ENCODE measurements around the gene ITPKA.

The ITPKA gene

DNA sequence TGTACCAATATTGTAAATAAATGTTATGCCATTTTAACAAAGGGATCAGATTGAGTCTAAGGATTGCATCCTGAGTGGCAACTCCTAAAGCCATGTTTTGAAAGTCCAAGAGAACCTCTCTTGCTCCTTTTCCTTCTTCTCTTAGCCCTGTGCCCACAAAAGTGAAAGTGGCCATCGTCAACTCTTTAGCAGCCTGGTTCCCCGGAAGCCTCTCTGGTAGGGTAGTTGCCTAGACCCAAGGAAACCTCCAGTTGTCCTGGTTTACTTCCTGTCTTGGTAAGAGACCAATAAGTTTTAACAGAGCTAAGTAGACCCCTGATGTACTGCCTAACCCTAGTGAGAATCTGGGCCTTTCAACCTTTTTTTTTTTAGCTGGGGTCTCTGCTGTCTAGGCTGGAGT, 10.2 kb upstream of the ITPKA start:
- TF ChIP-seq, protein P1, sequence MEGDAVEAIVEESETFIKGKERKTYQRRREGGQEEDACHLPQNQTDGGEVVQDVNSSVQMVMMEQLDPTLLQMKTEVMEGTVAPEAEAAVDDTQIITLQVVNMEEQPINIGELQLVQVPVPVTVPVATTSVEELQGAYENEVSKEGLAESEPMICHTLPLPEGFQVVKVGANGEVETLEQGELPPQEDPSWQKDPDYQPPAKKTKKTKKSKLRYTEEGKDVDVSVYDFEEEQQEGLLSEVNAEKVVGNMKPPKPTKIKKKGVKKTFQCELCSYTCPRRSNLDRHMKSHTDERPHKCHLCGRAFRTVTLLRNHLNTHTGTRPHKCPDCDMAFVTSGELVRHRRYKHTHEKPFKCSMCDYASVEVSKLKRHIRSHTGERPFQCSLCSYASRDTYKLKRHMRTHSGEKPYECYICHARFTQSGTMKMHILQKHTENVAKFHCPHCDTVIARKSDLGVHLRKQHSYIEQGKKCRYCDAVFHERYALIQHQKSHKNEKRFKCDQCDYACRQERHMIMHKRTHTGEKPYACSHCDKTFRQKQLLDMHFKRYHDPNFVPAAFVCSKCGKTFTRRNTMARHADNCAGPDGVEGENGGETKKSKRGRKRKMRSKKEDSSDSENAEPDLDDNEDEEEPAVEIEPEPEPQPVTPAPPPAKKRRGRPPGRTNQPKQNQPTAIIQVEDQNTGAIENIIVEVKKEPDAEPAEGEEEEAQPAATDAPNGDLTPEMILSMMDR (IDR thresholded peaks at IDR 0.05; ENCODE audit: extremely low read depth, missing control alignments) = no peak

DNA sequence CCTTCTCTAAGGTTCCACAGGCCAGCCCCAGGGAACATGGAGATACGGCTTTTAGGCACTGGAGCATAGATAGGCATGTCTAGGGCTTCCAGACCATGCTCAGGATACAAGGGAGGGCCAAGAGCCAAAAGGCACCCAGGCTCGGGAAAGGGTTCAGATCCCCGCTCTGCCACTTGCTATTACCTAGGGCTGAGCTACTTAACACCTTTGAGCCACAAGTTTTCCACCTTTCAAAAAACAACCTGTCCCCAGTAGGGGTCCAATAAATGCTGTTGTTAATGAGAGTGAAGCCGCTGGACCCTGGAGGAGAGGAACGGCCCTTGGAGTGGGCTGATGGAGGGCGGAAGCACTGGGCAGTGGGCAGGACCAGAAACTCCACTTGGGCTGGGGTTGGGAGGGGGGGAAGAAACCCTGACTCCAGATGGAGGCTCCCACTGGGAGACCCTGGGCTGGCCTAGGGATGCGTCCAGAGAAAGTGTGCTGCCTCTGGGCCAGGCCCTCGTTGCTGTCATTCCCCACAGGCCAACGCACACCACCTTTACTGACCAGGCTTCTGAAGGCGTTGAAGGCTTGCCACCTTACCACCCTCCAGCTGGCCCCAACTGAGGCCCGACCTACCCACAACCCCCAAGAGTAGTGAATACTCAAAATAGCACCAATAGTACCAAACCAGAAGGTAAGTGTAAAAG, 8.6 kb upstream of the ITPKA start:
- TF ChIP-seq, protein P1 (IDR thresholded peaks at IDR 0.05; ENCODE audit: extremely low read depth, missing control alignments) = no peak
- no peak for DNase-seq (ENCODE audit: low spot score)

More for the DNA sequence above, 10.2 kb upstream of the ITPKA start:
- peak; percentile 43 for DNase-seq (ENCODE audit: low spot score)

DNA sequence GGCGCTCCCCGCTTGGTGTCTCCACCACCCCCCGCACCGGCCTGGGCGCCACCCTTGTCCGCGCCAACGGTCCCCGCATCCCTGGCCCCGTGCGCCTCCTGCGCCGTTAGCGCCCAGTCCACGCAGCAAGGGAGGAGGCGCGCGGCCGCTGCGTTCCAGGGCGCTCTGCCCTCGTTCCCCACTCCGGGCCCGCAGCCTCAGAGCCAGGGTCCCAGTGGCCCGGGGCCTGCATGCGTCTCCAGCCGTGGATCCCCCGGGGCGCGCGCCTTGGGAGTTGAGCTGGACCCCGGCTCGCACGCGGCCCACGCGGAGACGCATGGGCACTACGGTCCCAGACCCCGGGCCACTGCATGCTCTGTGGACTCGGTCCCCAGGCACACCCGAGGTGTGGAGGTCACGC, 7.4 kb upstream of the ITPKA start:
- TF ChIP-seq, protein P1 (IDR thresholded peaks at IDR 0.05; ENCODE audit: extremely low read depth, missing control alignments) = no peak
- no peak for DNase-seq (ENCODE audit: low spot score)

DNA sequence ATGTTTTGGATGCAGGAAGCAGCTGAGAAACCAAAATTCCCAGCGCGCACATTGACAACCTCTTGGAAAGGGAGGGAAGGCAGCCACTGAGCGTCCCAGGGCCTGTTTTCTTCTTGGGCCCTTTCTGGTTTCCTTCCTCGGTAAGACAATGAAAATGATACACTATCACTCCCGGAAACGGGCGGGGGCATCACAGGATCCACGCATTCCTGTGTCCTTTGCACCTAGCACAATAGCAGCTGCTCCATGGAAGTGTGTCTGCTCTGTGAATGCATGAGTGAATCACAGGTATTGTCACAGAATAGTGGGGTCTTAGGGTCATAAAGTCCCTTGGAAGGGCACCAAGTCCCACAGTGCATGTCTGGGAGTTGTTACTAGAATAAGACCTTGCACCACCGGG, 6.3 kb upstream of the ITPKA start:
- TF ChIP-seq, protein P1 (IDR thresholded peaks at IDR 0.05; ENCODE audit: extremely low read depth, missing control alignments) = no peak
- peak; percentile 18 for DNase-seq (ENCODE audit: low spot score)

DNA sequence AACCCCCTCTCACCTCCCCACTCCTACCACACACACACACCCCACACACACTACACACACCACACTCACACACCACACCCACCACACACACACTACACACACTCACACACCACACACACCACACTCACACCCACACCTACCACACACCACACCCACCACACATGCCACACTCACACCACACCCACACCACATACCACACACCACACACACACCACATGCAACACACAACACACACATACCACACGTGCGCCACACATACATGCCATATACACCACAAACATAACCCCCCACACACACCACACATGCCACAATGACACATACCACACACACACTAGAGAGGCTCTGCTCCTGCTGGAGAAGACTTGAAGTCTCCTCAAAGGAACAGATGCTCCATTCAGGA, 5.9 kb upstream of the ITPKA start:
- no peak for DNase-seq (ENCODE audit: low spot score)
- TF ChIP-seq, protein P1 (IDR thresholded peaks at IDR 0.05; ENCODE audit: extremely low read depth, missing control alignments) = no peak

DNA sequence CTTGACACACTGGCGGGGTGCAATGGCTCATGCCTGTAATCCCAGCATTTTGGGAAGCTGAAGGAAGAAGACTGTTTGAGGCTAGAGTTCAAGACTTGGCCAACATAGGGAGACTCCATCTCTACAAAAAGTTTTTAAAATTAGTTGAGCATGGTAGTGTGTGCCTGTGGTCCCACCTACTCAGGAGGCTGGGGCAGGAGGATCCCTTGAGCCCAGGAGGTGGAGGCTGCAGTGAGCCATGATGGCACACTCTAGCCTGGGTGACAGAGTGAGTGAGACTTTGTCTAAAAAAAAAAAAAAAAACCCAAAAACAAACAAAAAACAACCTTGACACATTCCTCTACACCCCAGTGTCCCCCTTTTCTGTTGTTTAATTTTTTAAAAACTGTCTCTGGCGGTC, 4.0 kb upstream of the ITPKA start:
- no peak for DNase-seq (ENCODE audit: low spot score)
- TF ChIP-seq, protein P1 (IDR thresholded peaks at IDR 0.05; ENCODE audit: extremely low read depth, missing control alignments) = no peak

DNA sequence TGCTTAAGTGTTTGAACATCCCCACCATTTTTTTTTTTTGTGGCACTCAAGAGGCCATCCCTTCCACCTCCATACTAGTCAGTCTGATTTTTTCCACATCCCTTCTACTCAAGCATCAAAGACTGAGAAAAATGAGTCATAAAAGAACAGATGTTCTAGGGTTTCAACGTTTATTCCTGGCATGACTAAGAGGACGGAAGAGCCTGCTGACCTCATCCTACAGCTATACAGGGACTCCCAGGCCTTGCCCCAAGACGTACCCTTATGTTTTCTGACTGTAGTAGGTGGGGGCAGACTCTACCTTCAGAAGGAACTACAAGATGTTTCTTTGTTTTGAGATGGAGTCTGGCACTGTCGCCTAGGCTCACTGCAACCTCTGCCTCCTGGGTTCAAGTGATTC, 3.3 kb upstream of the ITPKA start:
- peak; percentile 80 for DNase-seq (ENCODE audit: low spot score)
- TF ChIP-seq, protein P1 (IDR thresholded peaks at IDR 0.05; ENCODE audit: extremely low read depth, missing control alignments) = no peak

Measured in GM20000 (cell line).